Trophoblast cell (in vitro differentiated cells and primary cell): ENCODE measurements around the gene RHOT2.

ENCODE experiments used
- DNase-seq, 2 donors: peaks; one replicate each; pipeline ENCODE4 v3.0.0-alpha.2; 2016
- H2AFZ ChIP-seq: 2 replicates; pipeline ENCODE4 v1.6.1; 2013; ENCODE audit warnings: low read length, moderate library complexity, mild to moderate bottlenecking; ENCODE audit not compliant: insufficient read depth, poor library complexity
- H2AK5ac ChIP-seq: 2 replicates; pipeline ENCODE4 v1.6.1; 2013; ENCODE audit warnings: mild to moderate bottlenecking, low read length
- H2BK120ac ChIP-seq: 2 replicates; pipeline ENCODE4 v1.6.1; 2013; ENCODE audit warnings: low read length, mild to moderate bottlenecking, moderate library complexity; ENCODE audit not compliant: insufficient read depth, poor library complexity
- H2BK12ac ChIP-seq: 2 replicates; pipeline ENCODE4 v1.6.1; 2013; ENCODE audit warnings: mild to moderate bottlenecking, low read length, moderate library complexity
- H2BK5ac ChIP-seq: 2 replicates; pipeline ENCODE4 v1.6.1; 2013; ENCODE audit warnings: low read length, low read depth, moderate library complexity, mild to moderate bottlenecking; ENCODE audit not compliant: poor library complexity
- H3K14ac ChIP-seq: 2 replicates; pipeline ENCODE4 v1.6.1; 2013; ENCODE audit warnings: mild to moderate bottlenecking, low read length
- H3K18ac ChIP-seq: 2 replicates; pipeline ENCODE4 v1.6.1; 2013; ENCODE audit warnings: mild to moderate bottlenecking, low read length
- H3K23ac ChIP-seq: 2 replicates; pipeline ENCODE4 v1.6.1; 2013; ENCODE audit warnings: low read length
- H3K27ac ChIP-seq: 2 replicates; pipeline ENCODE4 v1.5.1; 2013; ENCODE audit warnings: low read depth, mild to moderate bottlenecking, inconsistent platforms, low read length, moderate library complexity
- H3K27me3 ChIP-seq: 2 replicates; pipeline ENCODE4 v1.6.1; 2013; ENCODE audit warnings: inconsistent platforms, mild to moderate bottlenecking, low read length, moderate library complexity; ENCODE audit not compliant: insufficient read depth
- H3K36me3 ChIP-seq, 2 experiments: 1 replicate in 1 of 2; 2 replicates in 1 of 2; pipeline ENCODE4 v1.6.1; 2013; ENCODE audit warnings: low read length in 2 of 2, mild to moderate bottlenecking in 2 of 2, moderate library complexity in 1 of 2; ENCODE audit not compliant: insufficient read depth in 2 of 2, control insufficient read depth in 1 of 2
- H3K4ac ChIP-seq: 2 replicates; pipeline ENCODE4 v1.6.1; 2013; ENCODE audit warnings: low read depth, mild to moderate bottlenecking, low read length, moderate library complexity
- H3K4me1 ChIP-seq, 2 experiments: 1 replicate in 1 of 2; 2 replicates in 1 of 2; pipeline ENCODE4 v1.6.1; 2013; ENCODE audit warnings: low read length in 2 of 2, mild to moderate bottlenecking in 2 of 2, moderate library complexity in 1 of 2; ENCODE audit not compliant: insufficient read depth in 2 of 2, control insufficient read depth in 1 of 2
- H3K4me2 ChIP-seq: 2 replicates; pipeline ENCODE4 v1.6.1; 2013; ENCODE audit warnings: inconsistent platforms, mild to moderate bottlenecking, low read length, moderate library complexity
- H3K4me3 ChIP-seq: 2 replicates; pipeline ENCODE4 v1.5.1; 2013; ENCODE audit warnings: mild to moderate bottlenecking, low read depth, low read length, inconsistent platforms
- H3K79me1 ChIP-seq: one replicate; pipeline ENCODE4 v1.6.1; 2013; ENCODE audit warnings: low read length
- H3K79me2 ChIP-seq: 2 replicates; pipeline ENCODE4 v1.6.1; 2013; ENCODE audit warnings: low read length, mild to moderate bottlenecking; ENCODE audit not compliant: control insufficient read depth, insufficient read depth, poor library complexity
- H3K9ac ChIP-seq: 2 replicates; pipeline ENCODE4 v1.6.1; 2013; ENCODE audit warnings: mild to moderate bottlenecking, low read length
- H3K9me3 ChIP-seq: 2 replicates; pipeline ENCODE4 v1.6.1; 2013; ENCODE audit warnings: low read depth, mild to moderate bottlenecking, control low read depth, inconsistent platforms, low read length; ENCODE audit not compliant: insufficient read depth
- H4K12ac ChIP-seq: 2 replicates; pipeline ENCODE4 v1.6.1; 2013; ENCODE audit warnings: low read depth, mild to moderate bottlenecking, low read length, moderate library complexity
- H4K8ac ChIP-seq: 2 replicates; pipeline ENCODE4 v1.6.1; 2013; ENCODE audit warnings: low read depth, mild to moderate bottlenecking, low read length, moderate library complexity
- H4K91ac ChIP-seq: one replicate; pipeline ENCODE4 v1.6.1; 2013; ENCODE audit warnings: low read depth, mild to moderate bottlenecking, low read length, moderate library complexity
- WGBS: extraction: QIAGEN DNeasy Blood & Tissue Kit; methylation state at CpG from one replicate; pipeline ENCODE4 v1.1.7; 2013; ENCODE audit warnings: missing lambda C conversion rate; ENCODE audit not compliant: insufficient read length, insufficient coverage; ENCODE audit errors: extremely low coverage; 5-methylcytosine and 5-hydroxymethylcytosine counted together

Gene RHOT2

GRCh38 chr16:649631-650030 is 18.3 kb upstream of the RHOT2 start:
- Histone ChIP-seq H3K18ac (peak overlapping the region; percentile 26), H2AK5ac (no peak overlapping the region), H2BK5ac (peak overlapping the region; percentile 14), H2AFZ (peak overlapping the region; percentile 37), H3K36me3 (peaks cover 10 to 22% of the 10 kb centered on the region in 2 experiments), H3K27ac (no peak overlapping the region), H2BK120ac (no peak overlapping the region), H3K9ac (peak overlapping the region; percentile 69), H3K4me2 (peak overlapping the region; percentile 95), H3K4ac (no peak overlapping the region), H3K23ac (no peak overlapping the region), H3K14ac (peak overlapping the region; percentile 42), H3K9me3 (no peaks in the 10 kb centered on the region), H4K91ac (peak overlapping the region; percentile 69), H2BK12ac (no peak overlapping the region), H4K12ac (peak overlapping the region; percentile 36), H3K4me1 (peaks cover 8 to 19% of the 10 kb centered on the region in 2 experiments), H3K27me3 (no peaks in the 10 kb centered on the region), H3K79me1 (peaks cover 11% of the 10 kb centered on the region), H3K4me3 (peak overlapping the region; percentile 67), H4K8ac (peak overlapping the region; percentile 64), H3K79me2 (peaks cover 6% of the 10 kb centered on the region)
- WGBS, result no CpG with 5 or more reads among the region's 44 CpGs
- no peak for DNase-seq

DNA sequence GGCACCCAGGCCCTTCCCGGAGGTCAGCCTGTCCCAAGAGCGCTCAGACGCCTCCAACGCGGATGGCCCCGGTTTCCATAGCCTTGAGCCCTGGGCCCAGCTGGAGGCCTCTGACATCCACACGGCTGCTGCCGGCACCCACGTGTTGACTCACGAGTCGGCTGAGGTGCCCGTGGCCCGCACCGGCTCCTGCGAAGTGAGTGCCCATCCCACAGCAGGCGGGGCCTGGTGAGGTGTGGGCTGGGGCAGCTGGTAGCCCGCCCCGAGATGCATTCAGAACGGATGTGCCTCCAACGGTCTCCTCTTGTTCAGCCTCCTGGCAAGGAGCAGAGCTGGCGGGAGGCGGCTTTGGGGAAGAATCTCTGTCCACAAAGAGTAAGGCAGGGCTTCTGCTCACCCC is 16.1 kb upstream of the RHOT2 start:
- Histone ChIP-seq H2BK5ac (no peak overlapping the region), H3K4me1 (peaks cover 8 to 9% of the 10 kb centered on the region in 2 experiments), H2BK120ac (no peak overlapping the region), H4K12ac (no peak overlapping the region), H2AK5ac (no peak overlapping the region), H3K27ac (no peak overlapping the region), H4K91ac (no peak overlapping the region), H3K9me3 (no peaks in the 10 kb centered on the region), H3K14ac (no peak overlapping the region), H3K79me1 (peaks cover 11% of the 10 kb centered on the region), H3K9ac (no peak overlapping the region), H3K23ac (no peak overlapping the region), H3K4me2 (no peak overlapping the region), H2BK12ac (no peak overlapping the region), H3K27me3 (no peaks in the 10 kb centered on the region), H3K4ac (no peak overlapping the region), H3K79me2 (peaks cover 6% of the 10 kb centered on the region), H4K8ac (no peak overlapping the region), H3K18ac (no peak overlapping the region), H3K36me3 (peaks cover 27 to 35% of the 10 kb centered on the region in 2 experiments), H3K4me3 (no peak overlapping the region), H2AFZ (no peak overlapping the region)
- DNase-seq, result no peak
- WGBS, result no CpG with 5 or more reads among the region's 22 CpGs

GRCh38 chr16:652454-653305 is 15.3 kb upstream of the RHOT2 start:
- Histone ChIP-seq H3K79me2 (peaks cover 6% of the 10 kb centered on the region), H4K91ac (no peak overlapping the region), H3K18ac (no peak overlapping the region), H3K4me1 (peaks cover 8 to 9% of the 10 kb centered on the region in 2 experiments), H3K36me3 (peaks cover 32 to 35% of the 10 kb centered on the region in 2 experiments), H2BK5ac (no peak overlapping the region), H3K9me3 (no peaks in the 10 kb centered on the region), H2BK12ac (no peak overlapping the region), H3K4me3 (no peak overlapping the region), H2AK5ac (no peak overlapping the region), H3K4me2 (no peak overlapping the region), H2BK120ac (no peak overlapping the region), H3K23ac (no peak overlapping the region), H3K27me3 (no peaks in the 10 kb centered on the region), H3K79me1 (peaks cover 11% of the 10 kb centered on the region), H3K4ac (no peak overlapping the region), H4K12ac (no peak overlapping the region), H3K9ac (no peak overlapping the region), H3K14ac (no peak overlapping the region), H3K27ac (no peak overlapping the region), H2AFZ (no peak overlapping the region), H4K8ac (no peak overlapping the region)
- DNase-seq, result no peak
- WGBS, result no CpG with 5 or more reads among the region's 28 CpGs

- Histone ChIP-seq H3K4ac (no peak overlapping the region), H3K27ac (no peak overlapping the region), H3K79me2 (peaks cover 4% of the 10 kb centered on the region), H3K23ac (no peak overlapping the region), H3K18ac (no peak overlapping the region), H3K9ac (no peak overlapping the region), H3K4me3 (no peak overlapping the region), H3K79me1 (peaks cover 4% of the 10 kb centered on the region), H4K12ac (no peak overlapping the region), H3K4me2 (no peak overlapping the region), H2AK5ac (no peak overlapping the region), H3K14ac (no peak overlapping the region), H2BK120ac (no peak overlapping the region), H2AFZ (no peak overlapping the region), H3K9me3 (no peaks in the 10 kb centered on the region), H3K4me1 (no peaks in the 10 kb centered on the region), H3K27me3 (no peaks in the 10 kb centered on the region), H4K91ac (no peak overlapping the region), H3K36me3 (peaks cover 44 to 46% of the 10 kb centered on the region in 2 experiments), H2BK12ac (no peak overlapping the region), H4K8ac (no peak overlapping the region), H2BK5ac (no peak overlapping the region)
- no peak for DNase-seq
- no CpG with 5 or more reads among the region's 12 CpGs for WGBS
Observed at GRCh38 chr16:654034-654433, 13.9 kb upstream of the RHOT2 start.
